ENCODE data around the gene APOL5. TPM values are rescaled to one million over a fixed set of nuclear protein-coding genes. Genes with fewer than 3 reads are reported as not detected.

The APOL5 gene
- total and polyA plus RNA-seq, 10 of the 15 experiments (the other 5 are each of a cell fraction or from before 2014, with no cell fraction given): not detected

- Histone ChIP-seq H3K27ac (ENCODE audit: control insufficient read depth, insufficient read depth) (no peak overlapping the region), H3K4me1 (ENCODE audit: control insufficient read depth, insufficient read depth, low read length) (no peaks in the 10 kb centered on the region), H3K27me3 (replicated peaks in 1 of 2; ENCODE audit: control insufficient read depth in 2 of 2, insufficient read depth in 2 of 2, low read length in 1 of 2) (peaks cover 0 to 4% of the 10 kb centered on the region in 2 experiments), H4K20me1 (ENCODE audit: control insufficient read depth, insufficient read depth) (no peaks in the 10 kb centered on the region), H3K9me3 (replicated peaks; ENCODE audit: control insufficient read depth, insufficient read depth, low read length) (no peaks in the 10 kb centered on the region), H3K4me3 (no peak overlapping the region), H3K4me2 (ENCODE audit: control insufficient read depth, insufficient read depth) (no peak overlapping the region), H2AFZ (ENCODE audit: control insufficient read depth, low read depth, low read length) (no peak overlapping the region), H3K9ac (ENCODE audit: control insufficient read depth, insufficient read depth, low read length) (no peak overlapping the region), H3K36me3 (ENCODE audit: control insufficient read depth in 2 of 2, insufficient read depth in 2 of 2, low read length in 1 of 2) (no peaks in the 10 kb centered on the region), H3K79me2 (ENCODE audit: control insufficient read depth, insufficient read depth, low read length) (no peaks in the 10 kb centered on the region)
- WGBS (ENCODE audit: insufficient coverage, insufficient replicate concordance, low lambda C conversion rate, missing lambda C conversion rate): 57% methylated on average over 5 of the region's 5 CpGs
- FAIRE-seq (no peak), DNase-seq (ENCODE audit: low read depth, low spot score) (no peak), ATAC-seq (no peak)
- POLR2A ChIA-PET: no interaction called here
- intact Hi-C loops (cut with micrococcal nuclease; ENCODE audit: unreplicated experiment) (no loop called here), in situ Hi-C loops (cut with MboI) (no loop called here)
- CTCF ChIA-PET: interaction anchor here (0.6 kb wide), 1 partner anchor 162 kb away, joined by 3 read pairs; no protein-coding TSS in a partner anchor
- RAD21 ChIA-PET (ENCODE audit: unreplicated experiment): no interaction called here
- no peak for TF ChIP-seq ELK1 (IDR thresholded peaks at IDR 0.05; ENCODE audit: low read depth, low read length)
- TF ChIP-seq E4F1 (IDR thresholded peaks at IDR 0.05; ENCODE audit: borderline replicate concordance, partially characterized antibody): no peak
- TF ChIP-seq KDM1A (IDR thresholded peaks at IDR 0.05; ENCODE audit: borderline replicate concordance): no peak
- no peak for TF ChIP-seq RAD21 (IDR thresholded peaks at IDR 0.05; ENCODE audit: insufficient read depth, low read depth, low read length)
- TF ChIP-seq MEF2A (IDR thresholded peaks at IDR 0.05; ENCODE audit: insufficient read depth, low read depth, low read length): no peak
- no peak for TF ChIP-seq BCLAF1 (IDR thresholded peaks at IDR 0.05)
- no peak for TF ChIP-seq ATF2 (IDR thresholded peaks at IDR 0.05; ENCODE audit: low read length)
- no peak for TF ChIP-seq BRCA1 (IDR thresholded peaks at IDR 0.05; ENCODE audit: low read depth, low read length)
- no peak for TF ChIP-seq MYB (IDR thresholded peaks at IDR 0.05; ENCODE audit: borderline replicate concordance, low read depth, low read length)
- TF ChIP-seq EP300 (IDR thresholded peaks at IDR 0.05; ENCODE audit: borderline replicate concordance in 1 of 2, control insufficient read depth in 1 of 2, low read depth in 2 of 2, low read length in 2 of 2): no peak
- TF ChIP-seq CTCF (IDR thresholded peaks at IDR 0.05 in 2 of 3, conservative IDR thresholded peaks at IDR 0.05 in 1 of 3; ENCODE audit: control insufficient read depth in 2 of 3, extremely low read depth in 1 of 3, insufficient read depth in 1 of 3, low read depth in 3 of 3, low read length in 3 of 3): no peak
- no TSS peak for BruUV-seq (replicated peaks)
- SMC1A ChIA-PET (ENCODE audit: uncharacterized antibody, unreplicated experiment): interaction anchor here (0.9 kb wide), 1 partner anchor 14 kb away, joined by 3 read pairs; no protein-coding TSS in a partner anchor
Measured at GRCh38 chr22:35736166-35736565, 18.5 kb downstream of the APOL5 start.

Data from GM12878 (cell line).